Umbilical cord (tissue), 2 donors: ENCODE data around the gene RIOK2. TPM values are rescaled to one million over a fixed set of nuclear protein-coding genes. Genes with fewer than 3 reads are reported as not detected.
"Not testable (repeated sequence)": the region's sequence is repeated elsewhere in the genome, so short reads cannot be mapped to it uniquely, and the experiment has no call there.

Experiments used
- DNase-seq: peaks from one replicate; pipeline ENCODE4 v3.0.0-alpha.2; 2015; ENCODE audit warnings: low spot score
- total RNA-seq: library from RNA; depleted of rRNA; stranded (reverse); fragments of >200 nt; gene quantifications from one replicate; pipeline ENCODE4 v1.2.3, GENCODE V29; 2014; ENCODE audit warnings: low replicate concordance; ENCODE audit not compliant: insufficient read depth

RIOK2 gene
- total RNA-seq, 1 donor from 2014 or later: 99.0 TPM

DNA sequence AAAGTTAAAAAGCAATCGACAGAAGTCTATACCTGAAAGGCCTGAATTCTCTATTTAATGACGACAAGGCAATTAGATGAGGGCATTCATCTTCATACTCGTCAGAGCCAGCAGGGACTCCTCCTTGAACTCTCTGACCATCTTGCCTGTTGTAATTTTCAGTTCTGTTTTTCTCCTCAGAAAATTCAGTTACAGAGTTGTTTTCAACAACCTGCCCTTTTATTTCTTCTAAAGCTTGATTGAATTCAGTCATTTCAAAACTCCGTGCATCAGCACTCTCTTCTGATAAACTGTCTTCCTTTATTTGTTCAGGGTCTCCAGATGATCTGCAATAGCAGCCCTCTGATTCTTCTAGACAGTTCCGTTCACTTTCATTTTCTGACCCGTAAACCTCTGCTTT, 15.6 kb downstream of the RIOK2 start:
- no peak for DNase-seq

DNA sequence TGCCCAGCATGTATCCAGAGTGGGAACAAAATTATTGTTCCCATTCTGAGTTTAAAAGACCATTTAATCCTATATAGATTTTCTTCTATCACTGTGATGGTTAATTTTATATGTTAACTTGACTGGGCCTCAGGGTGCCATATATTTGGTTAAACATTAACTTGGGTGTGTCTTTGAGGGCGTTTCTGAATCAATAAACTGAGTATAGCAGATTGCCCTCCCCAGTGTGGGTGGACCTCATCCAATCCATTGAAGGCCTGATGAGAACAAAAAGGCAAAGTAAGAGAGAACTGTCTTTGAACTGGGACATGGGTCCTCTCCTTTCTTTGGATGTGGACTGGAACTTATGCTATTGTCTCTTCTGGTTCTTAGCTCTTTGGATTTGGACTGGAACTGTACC, 17.3 kb downstream of the RIOK2 start:
- DNase-seq: no peak

DNA sequence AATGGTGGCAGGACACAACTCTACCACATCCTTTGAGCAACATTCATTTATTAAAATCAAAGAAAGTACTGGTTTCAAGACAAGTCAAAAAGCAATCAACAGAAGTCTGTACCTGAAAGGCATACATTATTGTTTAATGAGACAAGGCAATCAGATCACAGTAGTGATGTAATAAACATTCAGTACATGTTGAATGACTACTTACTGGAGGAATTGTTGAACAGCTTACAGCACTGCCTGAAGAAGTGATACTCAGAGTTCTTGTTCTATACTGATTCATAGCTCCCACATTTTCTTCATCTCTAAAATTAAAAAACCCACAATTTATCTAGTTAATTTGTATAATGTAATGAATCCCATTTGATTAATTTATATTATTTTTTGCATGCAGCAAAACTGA, 18.2 kb downstream of the RIOK2 start:
- DNase-seq: no peak

- no peak for DNase-seq
Measured at GRCh38 chr5:97163790-97164285, 19.2 kb downstream of the RIOK2 start.

GRCh38 chr5:97163360-97163764, 19.7 kb downstream of the RIOK2 start:
- DNase-seq: peak; percentile 29

DNA sequence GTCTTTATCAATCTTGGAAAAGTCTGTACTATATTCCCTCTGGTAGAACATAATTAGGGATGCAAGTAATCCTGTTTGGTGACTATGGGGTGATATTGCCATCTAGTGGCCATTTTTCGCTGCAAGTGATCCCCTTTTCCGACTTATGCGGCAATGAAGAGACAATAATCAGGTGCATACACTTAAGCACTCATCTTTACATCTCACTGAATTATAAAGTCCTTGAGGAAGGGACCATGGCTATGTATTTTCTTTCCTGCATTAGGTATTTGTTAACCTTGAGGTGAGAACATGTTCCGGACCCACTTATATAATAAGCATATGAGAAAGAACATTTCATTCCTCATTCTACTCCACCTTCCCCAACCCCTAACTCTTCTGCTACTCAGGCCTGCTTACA, 21.0 kb downstream of the RIOK2 start:
- peak; percentile 79 for DNase-seq

- DNase-seq: no peak
Measured at GRCh38 chr5:97157689-97158088, 25.4 kb downstream of the RIOK2 start.

DNA sequence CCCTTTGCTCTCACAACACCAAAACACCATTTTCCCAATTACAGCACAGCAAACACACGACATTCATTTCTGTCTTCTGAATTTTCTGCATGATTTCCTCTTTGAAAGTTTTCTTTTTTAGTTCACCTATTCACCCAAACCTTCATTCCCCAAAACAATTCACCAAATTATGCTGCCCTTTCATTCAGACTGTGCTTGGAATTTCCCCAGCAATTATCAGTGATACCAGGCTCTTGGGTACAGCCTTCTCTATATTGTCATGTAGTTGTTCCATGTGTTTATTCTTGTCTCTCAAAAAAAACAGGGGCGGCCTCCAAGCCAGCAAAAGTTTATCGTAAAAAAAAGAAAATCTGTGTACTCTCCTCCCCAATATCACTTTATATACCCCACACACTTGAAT, 31.7 kb downstream of the RIOK2 start:
- no peak for DNase-seq

DNA sequence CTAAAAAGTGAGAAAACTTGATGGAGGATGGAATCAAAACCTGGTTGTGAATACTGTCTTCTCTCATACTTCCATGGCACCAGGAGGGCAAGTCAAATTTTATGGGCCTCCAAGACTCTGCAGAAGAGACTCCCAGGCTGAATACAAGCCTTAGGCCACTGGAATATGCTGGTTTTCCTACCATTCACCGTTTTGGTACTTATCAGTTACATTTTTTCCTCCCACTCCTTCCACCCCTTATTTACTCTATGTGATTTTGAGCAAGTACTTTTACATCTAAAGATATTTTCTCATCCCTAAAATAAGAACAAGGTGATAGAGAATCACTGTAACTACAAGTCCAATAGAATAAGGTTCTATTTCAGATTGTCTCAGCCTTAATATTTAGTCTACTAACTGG, 32.6 kb downstream of the RIOK2 start:
- DNase-seq: no peak

GRCh38 chr5:97149709-97150108, 33.3 kb downstream of the RIOK2 start:
- no peak for DNase-seq

- no peak for DNase-seq
Measured at GRCh38 chr5:97148288-97148687, 34.8 kb downstream of the RIOK2 start.

DNA sequence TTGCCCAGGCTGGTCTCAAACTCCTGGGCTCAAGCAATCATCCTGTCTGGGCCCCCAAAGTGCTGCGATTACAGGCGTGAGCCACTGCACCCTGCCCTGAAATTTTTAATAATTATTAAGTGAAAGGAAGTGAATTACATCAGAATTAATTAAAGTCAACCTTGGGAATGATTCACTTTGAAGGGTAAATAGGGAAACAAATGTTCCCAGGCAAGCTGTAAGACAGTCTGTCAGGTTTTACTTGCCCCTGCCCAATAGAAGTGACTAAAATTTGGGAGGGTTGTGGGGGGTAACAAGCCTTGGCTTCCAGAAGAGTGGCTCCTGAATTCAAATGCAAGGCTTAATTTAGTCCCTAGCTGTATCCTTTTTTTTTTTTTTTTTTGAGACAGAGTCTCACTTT, 39.3 kb downstream of the RIOK2 start:
- no peak for DNase-seq

DNA sequence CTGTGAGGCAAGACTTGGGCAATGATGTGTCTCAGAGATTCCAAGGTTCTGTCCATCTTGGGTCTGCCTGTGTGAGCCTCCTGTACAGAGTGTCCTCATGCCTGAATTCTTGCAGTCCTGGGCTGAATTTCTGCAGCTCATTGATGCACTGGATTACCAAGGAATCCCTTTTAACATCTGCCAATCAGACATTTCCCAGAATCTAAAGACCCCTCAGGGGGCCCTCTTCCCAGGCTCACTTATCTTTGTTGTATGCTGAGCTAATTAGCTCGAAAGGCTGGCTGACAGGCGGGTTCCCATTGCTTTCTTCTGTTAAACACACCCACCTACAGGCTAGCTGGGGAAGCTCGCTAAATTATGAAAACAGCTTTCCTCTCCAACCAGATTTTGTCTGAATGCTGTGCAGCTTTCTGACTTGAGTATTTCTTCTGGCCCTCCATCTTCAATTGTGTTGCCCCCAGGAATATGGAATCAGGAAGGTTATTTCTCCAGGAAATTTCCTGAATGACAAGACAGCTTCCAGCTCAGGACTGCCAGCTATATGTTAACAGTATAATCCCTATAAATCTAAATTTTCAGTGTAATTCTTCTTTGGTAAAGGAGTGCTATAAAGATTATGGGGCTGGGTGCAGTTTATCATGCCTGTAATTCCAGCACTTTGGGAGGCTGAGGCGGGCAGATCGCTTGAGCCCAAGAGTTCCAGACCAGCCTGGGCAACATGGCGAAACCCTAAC, 40.4 kb downstream of the RIOK2 start, which contains the start of gene LIX1:
LIX1 (minus strand) TSS at position 91 of the 734 bp plus-strand sequence; CDS start at position 56, 35 bp downstream.
- peak; percentile 91 for DNase-seq

DNA sequence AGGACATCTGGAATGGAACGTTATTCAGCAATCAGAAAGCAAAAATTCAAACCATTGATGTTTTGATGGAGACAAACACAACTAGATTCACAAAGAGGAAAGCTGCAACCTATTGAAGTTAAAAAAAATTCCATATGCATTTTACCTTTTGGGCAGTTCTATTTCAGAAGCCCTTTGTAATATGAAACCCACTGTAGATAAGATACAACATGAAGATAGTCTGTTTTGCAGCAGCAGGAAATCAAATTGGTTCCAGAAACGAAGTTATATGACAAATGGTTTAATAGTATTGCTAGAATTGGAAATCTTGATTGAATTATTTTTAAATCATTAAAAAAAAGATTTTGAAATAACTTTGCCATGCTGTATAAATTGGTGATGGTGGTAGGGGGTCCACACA, 41.5 kb downstream of the RIOK2 start:
- no peak for DNase-seq

GRCh38 chr5:97141031-97141430, 42.0 kb downstream of the RIOK2 start:
- DNase-seq: no peak

- not testable (repeated sequence) for DNase-seq
Measured at GRCh38 chr5:97140250-97140649, 42.8 kb downstream of the RIOK2 start.

DNA sequence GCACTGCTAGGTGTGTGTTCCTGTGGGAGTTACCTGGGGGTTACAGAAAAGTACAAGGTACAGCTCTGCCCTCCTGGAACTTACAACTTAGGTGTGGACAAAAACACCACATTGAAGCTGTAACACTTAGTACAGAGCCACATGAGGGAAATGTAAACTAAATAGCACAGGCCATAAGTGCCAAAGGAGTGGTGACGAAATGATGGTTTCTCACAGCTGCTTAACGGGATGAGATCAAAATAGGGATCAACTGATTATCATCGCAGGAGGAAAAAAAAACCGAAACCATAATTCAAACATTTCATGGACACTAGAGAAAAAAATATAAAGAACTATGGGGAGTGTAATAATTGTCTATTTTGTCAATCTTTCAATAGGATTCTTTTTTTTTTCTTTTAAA, 46.6 kb downstream of the RIOK2 start:
- DNase-seq: no peak

- DNase-seq: no peak
Measured at GRCh38 chr5:97135868-97136267, 47.2 kb downstream of the RIOK2 start.

DNA sequence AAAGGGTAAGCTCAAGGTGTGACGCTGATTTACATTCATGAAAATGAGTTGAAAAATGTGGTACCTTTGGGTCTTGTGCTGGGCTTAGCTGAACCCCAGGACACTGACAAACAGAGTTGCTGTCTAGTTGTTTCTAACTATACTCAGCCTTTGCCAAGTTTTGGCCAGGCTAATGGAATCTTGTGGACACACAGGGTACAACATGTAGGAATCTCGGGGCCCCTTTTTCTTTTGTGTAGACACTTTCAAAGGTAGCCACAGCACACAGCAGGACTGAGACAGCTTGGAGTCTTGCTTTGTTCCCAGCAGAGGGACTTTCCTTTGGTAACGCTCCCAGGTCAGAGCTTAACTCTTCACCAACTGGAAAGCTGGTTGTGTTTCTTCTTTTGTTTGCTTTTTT, 48.4 kb downstream of the RIOK2 start:
- no peak for DNase-seq

GRCh38 chr5:97133101-97133500, 49.9 kb downstream of the RIOK2 start:
- DNase-seq: peak; percentile 77

- DNase-seq: no peak
Measured at GRCh38 chr5:97131921-97132320, 51.1 kb downstream of the RIOK2 start.

- DNase-seq: peak; percentile 80
Measured at GRCh38 chr5:97131139-97131710, 51.8 kb downstream of the RIOK2 start.

DNA sequence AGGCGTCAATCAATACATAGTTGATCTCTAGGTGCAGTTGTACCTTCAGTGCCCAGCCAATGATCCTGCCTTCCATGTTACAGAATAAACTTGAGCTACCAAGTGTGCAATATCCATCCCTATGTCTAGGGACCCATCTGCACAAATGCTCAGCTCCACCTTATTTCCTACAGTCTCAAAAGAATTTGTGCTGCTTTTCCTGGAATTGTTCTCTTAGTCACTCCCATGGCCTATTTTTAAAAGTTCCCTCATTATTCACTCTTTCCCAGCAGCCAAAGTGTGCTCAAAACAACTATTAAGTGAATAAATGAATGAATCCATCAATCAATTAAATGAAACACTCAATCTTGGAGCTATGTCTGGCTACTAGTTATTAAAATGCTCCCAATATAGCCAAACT, 55.3 kb downstream of the RIOK2 start:
- no peak for DNase-seq
